Epithelial cell of proximal tubule (primary cell): Measurements from ENCODE around the gene CORO2B. TPM values are rescaled to one million over a fixed set of nuclear protein-coding genes. Genes with fewer than 3 reads are reported as not detected.

ENCODE experiments used
- DNase-seq: peaks from one replicate; pipeline ENCODE4 v3.0.0-alpha.2; 2011; ENCODE audit warnings: low read depth
- H3K4me3 ChIP-seq: 2 replicates; pipeline ENCODE4 v1.5.1; 2011; ENCODE audit warnings: low read depth, mild to moderate bottlenecking, low read length
- CTCF ChIP-seq: conservative IDR thresholded peaks from 2 replicates; pipeline ENCODE4 v1.5.1; 2012; ENCODE audit warnings: low read depth, mild to moderate bottlenecking, low read length
- total RNA-seq: library from RNA; depleted of rRNA; stranded (reverse); fragments of >200 nt; gene quantifications from 2 replicates; pipeline ENCODE4 v1.2.3, GENCODE V29; 2015

Gene CORO2B
- total RNA-seq, 1 donor from 2014 or later: 18.3 TPM

- DNase-seq: no peak
Measured at GRCh38 chr15:68633231-68634121, 54.7 kb downstream of the CORO2B start.

GRCh38 chr15:68634122-68634482 is 55.3 kb downstream of the CORO2B start:
- no peak overlapping the region for H3K4me3 ChIP-seq
- DNase-seq: no peak
- TF ChIP-seq CTCF: no peak

More at GRCh38 chr15:68633231-68634121, 54.7 kb downstream of the CORO2B start:
- TF ChIP-seq CTCF: no peak
- no peak overlapping the region for H3K4me3 ChIP-seq

GRCh38 chr15:68634531-68634930 is 55.7 kb downstream of the CORO2B start:
- H3K4me3 ChIP-seq: no peak overlapping the region
- no peak for DNase-seq
- no peak for TF ChIP-seq CTCF

GRCh38 chr15:68635141-68635540 is 56.3 kb downstream of the CORO2B start:
- DNase-seq: no peak
- TF ChIP-seq CTCF: no peak
- no peak overlapping the region for H3K4me3 ChIP-seq

GRCh38 chr15:68636256-68636655 is 57.5 kb downstream of the CORO2B start:
- no peak overlapping the region for H3K4me3 ChIP-seq
- TF ChIP-seq CTCF: no peak
- DNase-seq: no peak

GRCh38 chr15:68637767-68638404 is 59.1 kb downstream of the CORO2B start:
- H3K4me3 ChIP-seq: no peak overlapping the region

More at GRCh38 chr15:68637767-68638404, 59.1 kb downstream of the CORO2B start:
- no peak for TF ChIP-seq CTCF
- no peak for DNase-seq
